CD4-positive, alpha-beta memory T cell (primary cell): ENCODE results near the gene OTOS. TPM values are rescaled to one million over a fixed set of nuclear protein-coding genes. Genes with fewer than 3 reads are reported as not detected.

Experiments used
- CTCF ChIA-PET: fragments of 350-600 bp; sonication (Branson Sonifier 250); formaldehyde crosslinking; loops from one replicate; lab custom pipeline; 2021; ENCODE audit warnings: inconsistent platforms; ENCODE audit not compliant: partially characterized antibody; lab: Charles Lee
- POLR2A ChIA-PET: fragments of 350-600 bp; sonication (Branson Sonifier 250); formaldehyde crosslinking; loops from one replicate; lab custom pipeline; 2021; ENCODE audit not compliant: partially characterized antibody; lab: Charles Lee
- DNase-seq, 5 donors: peaks; one replicate each; pipeline versions ENCODE4 v3.0.0 to v3.0.0-alpha.2; 2020 to 2022; ENCODE audit warnings: mixed read lengths in 1 of 5
- H3K27ac ChIP-seq: one replicate; pipeline ENCODE4 v1.7.0; 2013; ENCODE audit warnings: low read depth, low read length
- H3K27me3 ChIP-seq: 2 replicates; pipeline ENCODE4 v1.7.0; 2013; ENCODE audit warnings: mild to moderate bottlenecking, low read length, moderate library complexity; ENCODE audit not compliant: insufficient read depth
- H3K36me3 ChIP-seq: 2 replicates; pipeline ENCODE4 v1.7.0; 2013; ENCODE audit warnings: mild to moderate bottlenecking, low read length, moderate library complexity; ENCODE audit not compliant: insufficient read depth
- H3K4me1 ChIP-seq: 2 replicates; pipeline ENCODE4 v1.7.0; 2013; ENCODE audit warnings: mild to moderate bottlenecking, low read length, moderate library complexity; ENCODE audit not compliant: insufficient read depth
- H3K4me3 ChIP-seq, 2 donors: one replicate each; pipeline ENCODE4 v1.7.0; 2013; ENCODE audit warnings: low read length in 2 of 2, mild to moderate bottlenecking in 1 of 2
- H3K9me3 ChIP-seq, 2 donors: one replicate each; pipeline ENCODE4 v1.7.0; 2013; ENCODE audit warnings: low read length in 2 of 2, control low read depth in 1 of 2; ENCODE audit not compliant: control insufficient read depth in 1 of 2
- H3K27ac Mint-ChIP-seq, 7 donors: one replicate each; pipeline ENCODE4 v1.8.0; 2020 to 2021; ENCODE audit warnings: mixed read lengths in 7 of 7, mild to moderate bottlenecking in 6 of 7, inconsistent platforms in 3 of 7, moderate library complexity in 3 of 7
- H3K27me3 Mint-ChIP-seq, 2 donors: one replicate each; pipeline ENCODE4 v1.8.0; 2020 to 2021; ENCODE audit warnings: mixed read lengths in 2 of 2
- H3K36me3 Mint-ChIP-seq, 2 donors: one replicate each; pipeline ENCODE4 v1.8.0; 2020 to 2021; ENCODE audit warnings: mixed read lengths in 2 of 2, inconsistent platforms in 1 of 2, mild to moderate bottlenecking in 1 of 2
- H3K4me1 Mint-ChIP-seq, 4 donors: one replicate each; pipeline ENCODE4 v1.8.0; 2020 to 2021; ENCODE audit warnings: mixed read lengths in 4 of 4, mild to moderate bottlenecking in 1 of 4
- H3K4me3 Mint-ChIP-seq, 8 donors: one replicate each; pipeline ENCODE4 v1.8.0; 2020 to 2021; ENCODE audit warnings: mixed read lengths in 8 of 8, mild to moderate bottlenecking in 7 of 8, moderate library complexity in 6 of 8, inconsistent platforms in 3 of 8
- H3K9me3 Mint-ChIP-seq, 8 donors: one replicate each; pipeline ENCODE4 v1.8.0; 2020 to 2021; ENCODE audit warnings: mixed read lengths in 8 of 8, mild to moderate bottlenecking in 5 of 8, inconsistent platforms in 3 of 8, moderate library complexity in 1 of 8
- intact Hi-C: fragments of 100-400 bp; cut with micrococcal nuclease; formaldehyde crosslinking; loops from one replicate; pipeline ENCODE4 v1.15.1; 2023
- polyA plus RNA-seq, 2 donors: library from polyadenylated mRNA; unstranded; fragments of 300-500 nt; fragmentation: Illumina TruSeq; gene quantifications; one replicate each; pipeline ENCODE4 v1.2.3, GENCODE V29; 2021
- total RNA-seq, 2 experiments: library from RNA; stranded (reverse); gene quantifications; one replicate each; pipeline ENCODE4 v1.2.3, GENCODE V29; 2021

The OTOS gene
- total and polyA plus RNA-seq, 4 experiments from 2014 or later = not detected

DNA sequence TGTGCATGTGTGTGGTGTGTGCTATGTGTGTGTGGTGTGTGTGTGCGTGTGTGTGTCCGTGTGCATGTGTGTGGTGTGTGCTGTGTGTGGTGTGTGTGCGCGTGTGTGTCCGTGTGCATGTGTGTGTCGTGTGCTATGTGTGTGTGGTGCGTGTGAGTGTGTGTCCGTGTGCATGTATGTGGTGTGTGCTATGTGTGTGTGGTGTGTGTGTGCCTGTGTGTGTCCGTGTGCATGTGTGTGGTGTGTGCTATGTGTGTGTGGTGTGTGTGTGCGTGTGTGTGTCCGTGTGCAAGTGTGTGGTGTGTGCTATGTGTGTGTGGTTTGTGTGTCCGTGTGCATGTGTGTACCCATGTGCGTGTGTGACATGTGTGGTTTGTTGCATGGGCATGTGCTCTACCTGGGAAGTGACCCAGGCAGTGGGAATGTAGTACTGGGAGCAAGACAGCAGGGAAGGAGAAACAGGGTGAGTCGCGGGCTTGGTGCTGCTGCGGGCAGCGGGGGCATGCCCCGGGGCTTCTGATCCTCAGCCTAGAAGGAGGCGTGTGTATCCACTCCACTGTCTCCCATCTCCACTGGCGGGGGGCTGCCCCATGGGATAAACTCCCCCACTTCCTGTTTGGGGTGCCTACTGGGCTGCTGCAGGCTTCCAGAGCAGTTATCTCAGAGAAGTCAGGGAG lies 7.6 kb upstream of the OTOS start:
- ChIA-PET CTCF (interaction anchor here (1.2 kb wide), 1 partner anchor 89 kb away, joined by 4 read pairs; no protein-coding TSS in a partner anchor), POLR2A (no interaction called here)
- no peaks in the 10 kb centered on the region for H3K36me3 Mint-ChIP-seq
- intact Hi-C loops = no loop called here
- no peak overlapping the region for H3K4me3 Mint-ChIP-seq
- no peak overlapping the region for H3K27ac ChIP-seq
- H3K4me3 ChIP-seq = no peak overlapping the region
- DNase-seq = no peak
- peaks cover 4% of the 10 kb centered on the region for H3K27me3 ChIP-seq
- H3K4me1 Mint-ChIP-seq = peaks cover 0 to 8% (median 2%) of the 10 kb centered on the region in 4 donors
- peaks cover 0 to 5% (median 1%) of the 10 kb centered on the region in 8 donors for H3K9me3 Mint-ChIP-seq
- H3K36me3 ChIP-seq = no peaks in the 10 kb centered on the region
- no peaks in the 10 kb centered on the region for H3K4me1 ChIP-seq
- H3K27ac Mint-ChIP-seq = peak overlapping the region in 1 of 7 donors; percentile 66
- H3K9me3 ChIP-seq = no peaks in the 10 kb centered on the region
- peaks cover 7 to 15% of the 10 kb centered on the region in 2 donors for H3K27me3 Mint-ChIP-seq

DNA sequence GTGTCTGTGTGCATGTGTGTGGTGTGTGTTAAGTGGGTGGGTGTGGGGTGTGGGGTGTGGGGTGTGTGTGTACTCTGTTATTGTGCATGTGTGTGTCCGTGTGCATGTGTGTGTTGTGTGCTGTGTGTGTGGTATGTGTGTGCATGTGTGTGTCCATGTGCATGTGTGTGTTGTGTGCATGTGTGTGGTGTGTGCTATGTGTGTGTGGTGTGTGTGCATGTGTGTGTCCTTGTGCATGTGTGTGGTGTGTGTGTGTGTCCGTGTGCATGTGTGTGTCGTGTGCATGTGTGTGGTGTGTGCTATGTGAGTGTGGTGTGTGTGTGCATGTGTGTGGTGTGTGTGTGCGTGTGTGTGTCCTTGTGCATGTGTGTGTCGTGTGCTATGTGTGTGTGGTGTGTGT lies 6.9 kb upstream of the OTOS start:
- H3K4me1 ChIP-seq = no peaks in the 10 kb centered on the region
- intact Hi-C loops = no loop called here
- H3K27ac ChIP-seq = no peak overlapping the region
- no peaks in the 10 kb centered on the region for H3K36me3 Mint-ChIP-seq
- peaks cover 5 to 16% of the 10 kb centered on the region in 2 donors for H3K27me3 Mint-ChIP-seq
- H3K27ac Mint-ChIP-seq = peak overlapping the region in 1 of 7 donors; percentile 80
- no peak overlapping the region for H3K4me3 ChIP-seq
- peaks cover 0 to 1% (median 0%) of the 10 kb centered on the region in 8 donors for H3K9me3 Mint-ChIP-seq
- no peak for DNase-seq
- H3K27me3 ChIP-seq = peaks cover 4% of the 10 kb centered on the region
- H3K4me1 Mint-ChIP-seq = peaks cover 0 to 8% (median 2%) of the 10 kb centered on the region in 4 donors
- CTCF ChIA-PET = no interaction called here
- H3K36me3 ChIP-seq = no peaks in the 10 kb centered on the region
- POLR2A ChIA-PET = no interaction called here
- no peaks in the 10 kb centered on the region for H3K9me3 ChIP-seq
- no peak overlapping the region for H3K4me3 Mint-ChIP-seq

DNA sequence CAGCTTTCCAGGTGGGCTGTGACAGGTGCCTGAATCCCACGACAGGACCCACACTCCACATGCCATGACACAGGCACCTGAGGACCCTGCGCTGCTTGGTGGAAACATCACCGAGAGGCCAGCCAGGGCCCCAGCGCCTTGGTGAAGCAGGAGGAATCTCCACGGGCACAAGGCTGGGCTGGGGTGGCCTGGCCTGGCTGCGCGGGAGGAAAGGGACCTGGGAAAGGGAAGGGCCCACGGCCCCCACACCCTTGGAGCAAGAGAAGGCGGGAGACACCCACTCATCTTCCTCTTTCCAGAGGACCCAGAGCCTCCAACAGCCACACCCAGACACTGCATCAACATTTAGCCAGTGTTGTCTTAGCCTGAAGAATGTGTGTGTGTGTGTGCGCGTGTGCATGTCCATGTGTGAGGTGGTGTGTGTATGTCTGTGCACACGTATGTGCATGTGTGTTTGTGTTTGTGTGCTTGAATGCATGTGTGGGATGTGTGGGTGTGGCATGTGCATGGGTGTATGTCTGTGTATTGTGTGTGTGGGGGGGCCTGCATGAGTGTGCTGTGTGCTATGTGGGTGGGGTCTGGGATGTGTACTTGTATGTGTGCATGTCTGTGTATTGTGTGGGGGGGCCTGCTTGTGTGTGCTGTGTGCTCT lies 6.3 kb upstream of the OTOS start:
- intact Hi-C loops = no loop called here
- no peaks in the 10 kb centered on the region for H3K4me1 ChIP-seq
- peaks cover 4% of the 10 kb centered on the region for H3K27me3 ChIP-seq
- no peaks in the 10 kb centered on the region for H3K36me3 Mint-ChIP-seq
- peak overlapping the region in 1 of 7 donors; percentile 80 for H3K27ac Mint-ChIP-seq
- no peak overlapping the region for H3K4me3 Mint-ChIP-seq
- CTCF ChIA-PET = interaction anchor here (1.1 to 8.8 kb wide), 2 partner anchors 87 to 121 kb away, joined by 3 to 149 read pairs; no protein-coding TSS in a partner anchor
- POLR2A ChIA-PET = no interaction called here
- peaks cover 0 to 8% (median 2%) of the 10 kb centered on the region in 4 donors for H3K4me1 Mint-ChIP-seq
- H3K9me3 ChIP-seq = no peaks in the 10 kb centered on the region
- H3K27me3 Mint-ChIP-seq = peaks cover 2 to 14% of the 10 kb centered on the region in 2 donors
- no peaks in the 10 kb centered on the region for H3K36me3 ChIP-seq
- no peak for DNase-seq
- peaks cover 0 to 1% (median 0%) of the 10 kb centered on the region in 8 donors for H3K9me3 Mint-ChIP-seq
- no peak overlapping the region for H3K27ac ChIP-seq
- H3K4me3 ChIP-seq = no peak overlapping the region

DNA sequence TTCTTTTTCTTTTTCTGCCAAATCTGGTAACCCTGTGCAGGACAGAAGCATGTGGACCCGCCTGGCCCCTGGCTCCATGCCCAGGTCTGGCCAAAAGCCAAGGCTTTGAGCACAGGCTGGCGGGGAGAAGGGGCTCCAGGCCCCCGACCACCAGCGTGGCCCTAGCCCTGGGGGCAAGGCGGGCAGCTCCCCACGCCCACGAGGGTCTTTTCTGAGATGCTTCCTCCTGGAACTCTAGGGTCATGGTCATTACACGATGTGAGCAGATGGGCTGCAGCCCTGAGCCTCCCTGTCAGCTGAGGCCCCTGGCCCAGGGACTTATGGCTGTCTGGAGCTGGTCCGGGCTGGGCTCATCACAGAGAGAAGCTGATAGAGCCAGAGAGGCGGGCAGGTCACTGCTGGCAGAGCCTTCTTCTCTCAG lies 5.7 kb upstream of the OTOS start:
- intact Hi-C loops = no loop called here
- Mint-ChIP-seq H3K9me3 (peaks cover 0 to 1% (median 0%) of the 10 kb centered on the region in 8 donors), H3K4me3 (no peak overlapping the region), H3K4me1 (peaks cover 0 to 8% (median 2%) of the 10 kb centered on the region in 4 donors), H3K36me3 (no peaks in the 10 kb centered on the region), H3K27me3 (peaks cover 2 to 11% of the 10 kb centered on the region in 2 donors), H3K27ac (no peak overlapping the region)
- Histone ChIP-seq H3K27ac (no peak overlapping the region), H3K4me3 (no peak overlapping the region), H3K9me3 (no peaks in the 10 kb centered on the region), H3K4me1 (no peaks in the 10 kb centered on the region), H3K27me3 (peaks cover 4% of the 10 kb centered on the region), H3K36me3 (no peaks in the 10 kb centered on the region)
- ChIA-PET CTCF (interaction anchor here (1.1 to 8.8 kb wide), 3 partner anchors 80 to 121 kb away, joined by 3 to 149 read pairs (median 6); no protein-coding TSS in a partner anchor), POLR2A (no interaction called here)
- no peak for DNase-seq

GRCh38 chr2:240145461-240145860 lies 5.0 kb upstream of the OTOS start:
- H3K36me3 Mint-ChIP-seq = no peaks in the 10 kb centered on the region
- intact Hi-C loops = no loop called here
- ChIA-PET CTCF (interaction anchor here (0.7 to 8.8 kb wide), 6 partner anchors 11 to 1112 kb away, joined by 3 to 149 read pairs (median 5); no protein-coding TSS in a partner anchor), POLR2A (no interaction called here)
- peaks cover 0 to 8% (median 2%) of the 10 kb centered on the region in 4 donors for H3K4me1 Mint-ChIP-seq
- H3K9me3 Mint-ChIP-seq = peaks cover 0 to 1% (median 0%) of the 10 kb centered on the region in 8 donors
- Histone ChIP-seq H3K27ac (no peak overlapping the region), H3K4me1 (no peaks in the 10 kb centered on the region), H3K27me3 (peaks cover 4% of the 10 kb centered on the region), H3K4me3 (no peak overlapping the region), H3K9me3 (no peaks in the 10 kb centered on the region), H3K36me3 (no peaks in the 10 kb centered on the region)
- peaks cover 2 to 11% of the 10 kb centered on the region in 2 donors for H3K27me3 Mint-ChIP-seq
- H3K4me3 Mint-ChIP-seq = no peak overlapping the region
- no peak for DNase-seq
- no peak overlapping the region for H3K27ac Mint-ChIP-seq

GRCh38 chr2:240144649-240145261 lies 4.3 kb upstream of the OTOS start:
- H3K9me3 Mint-ChIP-seq = peaks cover 0 to 1% (median 0%) of the 10 kb centered on the region in 8 donors
- H3K27me3 Mint-ChIP-seq = peaks cover 0 to 8% of the 10 kb centered on the region in 2 donors
- H3K36me3 Mint-ChIP-seq = no peaks in the 10 kb centered on the region
- H3K4me1 Mint-ChIP-seq = peaks cover 0 to 8% (median under 1%) of the 10 kb centered on the region in 4 donors
- H3K9me3 ChIP-seq = no peaks in the 10 kb centered on the region
- H3K4me3 ChIP-seq = no peak overlapping the region
- H3K27me3 ChIP-seq = peaks cover 4% of the 10 kb centered on the region
- ChIA-PET POLR2A (interaction anchor here (1.2 kb wide), 1 partner anchor 210 kb away, joined by 3 read pairs; no protein-coding TSS in a partner anchor), CTCF (interaction anchor here (0.7 to 8.8 kb wide), 12 partner anchors 10 to 1111 kb away, joined by 3 to 149 read pairs (median 5); no protein-coding TSS in a partner anchor)
- no peak overlapping the region for H3K27ac ChIP-seq
- H3K4me1 ChIP-seq = no peaks in the 10 kb centered on the region
- DNase-seq = no peak
- H3K27ac Mint-ChIP-seq = no peak overlapping the region
- intact Hi-C loops = loop anchor here (5.0 kb wide), 3 partner anchors 212 to 1422 kb away; no protein-coding TSS in a partner anchor
- no peak overlapping the region for H3K4me3 Mint-ChIP-seq
- no peaks in the 10 kb centered on the region for H3K36me3 ChIP-seq
